ENCODE data around the gene UCK1.
"Not testable (repeated sequence)": the region's sequence is repeated elsewhere in the genome, so short reads cannot be mapped to it uniquely, and the experiment has no call there.

UCK1 gene

GRCh38 chr9:131554087-131554842 is 23.2 kb upstream of the UCK1 start:
- DNase-seq (ENCODE audit: extremely low read depth in 1 of 2, low read depth in 1 of 2), result no peak

DNA sequence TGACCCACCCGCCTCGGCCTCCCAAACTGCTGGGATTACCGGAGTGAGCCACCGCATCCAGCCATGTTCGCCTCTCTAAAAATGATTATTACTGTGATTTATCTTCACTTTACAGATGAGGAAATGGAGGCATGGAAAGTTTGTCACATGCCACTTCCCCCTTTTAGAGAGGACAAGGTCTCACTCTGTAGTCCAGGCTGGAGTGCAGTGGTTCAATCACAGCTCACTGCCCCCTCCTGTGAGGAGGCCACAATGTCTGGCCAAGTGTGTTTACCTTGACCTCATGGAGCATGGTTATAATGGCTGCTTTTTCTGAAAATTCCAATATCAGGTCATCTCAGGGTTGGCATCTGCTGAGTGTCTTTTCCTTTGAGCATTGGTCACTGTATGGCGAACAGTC is 21.0 kb upstream of the UCK1 start:
- no peak for DNase-seq (ENCODE audit: extremely low read depth in 1 of 2, low read depth in 1 of 2)

GRCh38 chr9:131550465-131550864 is 19.4 kb upstream of the UCK1 start:
- not testable (repeated sequence) for DNase-seq (ENCODE audit: extremely low read depth in 1 of 2, low read depth in 1 of 2)

GRCh38 chr9:131549186-131549585 is 18.1 kb upstream of the UCK1 start:
- DNase-seq (ENCODE audit: extremely low read depth in 1 of 2, low read depth in 1 of 2), result not testable (repeated sequence)

DNA sequence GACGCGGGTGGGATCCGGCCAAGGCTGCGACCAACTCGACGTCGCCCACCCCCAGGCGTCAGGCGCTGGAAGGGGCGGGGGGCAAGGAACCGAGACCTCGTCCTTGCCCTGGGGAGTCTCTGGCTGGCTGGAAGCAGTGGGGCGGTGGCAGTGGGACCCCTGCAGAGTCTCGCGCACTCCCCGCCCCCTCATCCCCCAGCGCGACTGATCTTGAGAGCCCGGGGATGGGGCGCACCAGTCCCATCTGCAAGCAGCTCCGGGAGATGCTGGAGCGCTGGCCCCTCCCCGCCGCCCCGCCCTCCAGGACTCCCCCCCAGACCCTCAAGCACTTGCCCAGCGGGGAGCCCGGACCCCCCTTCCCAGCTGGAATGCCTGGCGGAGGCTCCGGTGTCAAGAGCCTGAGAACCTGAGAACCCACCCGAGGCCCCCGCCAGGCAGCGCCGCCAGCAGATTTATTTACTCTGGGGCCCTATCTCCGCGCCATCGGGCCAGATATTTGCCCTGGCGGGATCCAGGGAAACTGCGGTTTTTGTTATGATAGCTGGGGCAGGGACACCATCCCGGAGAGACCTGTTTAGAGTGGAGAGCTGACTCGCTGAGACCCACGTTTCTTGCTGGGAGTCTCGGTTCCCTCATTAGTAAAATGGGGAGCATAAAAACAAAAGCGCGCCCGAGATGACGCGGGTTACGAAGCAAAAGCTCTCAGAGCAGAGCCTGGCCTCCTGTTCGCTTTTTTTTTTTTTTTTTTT is 15.4 kb upstream of the UCK1 start:
- no peak for DNase-seq (ENCODE audit: extremely low read depth in 1 of 2, low read depth in 1 of 2)

GRCh38 chr9:131545786-131546335 is 14.8 kb upstream of the UCK1 start:
- DNase-seq (ENCODE audit: extremely low read depth in 1 of 2, low read depth in 1 of 2), result no peak

DNA sequence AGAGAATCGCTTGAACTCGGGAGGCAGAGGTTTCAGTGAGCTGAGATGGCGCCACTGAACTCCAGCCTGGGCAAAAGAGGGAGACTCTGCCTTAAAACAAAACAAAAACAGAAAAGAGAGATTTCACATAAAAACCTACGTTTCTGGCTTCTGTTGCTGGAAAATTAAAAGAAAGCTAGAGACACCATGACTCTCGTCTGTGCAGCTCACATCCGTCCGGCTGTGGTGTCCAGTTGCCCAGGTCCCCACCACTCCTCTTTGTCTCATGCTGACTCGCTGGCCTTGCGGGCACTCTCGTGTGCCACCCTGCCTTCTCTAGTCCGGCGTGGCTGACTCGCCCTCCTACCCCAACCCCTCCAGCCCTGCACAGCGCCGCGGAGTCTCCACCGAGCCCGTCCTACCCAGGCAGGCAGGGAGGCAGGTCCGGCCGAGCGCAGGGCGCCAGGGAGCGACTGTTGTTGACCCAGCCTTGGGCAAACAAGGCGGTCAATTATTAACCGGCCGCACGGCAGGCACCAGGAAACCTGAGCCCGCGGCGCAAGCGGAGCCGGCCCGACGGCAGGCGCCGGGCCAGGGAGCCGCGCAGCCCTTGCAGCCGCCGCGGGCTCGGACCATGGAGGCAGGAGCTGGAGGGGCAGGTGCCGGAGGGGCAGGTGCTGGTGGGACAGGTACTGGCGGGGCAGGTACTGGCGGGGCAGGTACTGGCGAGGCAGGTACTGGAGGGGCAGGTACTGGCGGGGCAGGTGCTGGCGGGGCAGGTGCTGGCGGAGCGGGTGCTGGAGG is 14.1 kb upstream of the UCK1 start, which contains the start of gene PRRT1B:
TSS of gene PRRT1B (plus strand) at position 521 of the 783 bp plus-strand sequence. CDS start at position 614, 93 bp downstream.
- no peak for DNase-seq (ENCODE audit: extremely low read depth in 1 of 2, low read depth in 1 of 2)

DNA sequence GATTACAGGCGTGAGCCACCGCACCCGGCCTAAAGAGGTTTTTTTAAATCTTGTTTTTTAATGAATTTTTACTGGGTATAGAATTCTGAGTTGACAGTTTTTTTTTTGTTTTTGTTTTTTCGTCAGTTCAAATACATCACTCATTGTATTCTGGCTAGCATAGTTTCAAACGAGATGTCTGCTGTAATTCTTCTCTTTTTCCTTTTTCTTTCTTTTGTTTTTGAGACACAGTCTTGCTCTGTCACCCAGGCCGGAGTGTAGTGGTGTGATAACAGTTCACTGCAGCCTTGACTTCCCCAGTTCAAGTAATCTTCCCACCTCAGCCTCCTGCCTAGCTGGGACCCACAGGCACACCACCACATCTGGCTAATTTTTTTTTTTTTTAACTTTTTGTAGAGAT is 12.1 kb upstream of the UCK1 start:
- no peak for DNase-seq (ENCODE audit: extremely low read depth in 1 of 2, low read depth in 1 of 2)

- DNase-seq (ENCODE audit: extremely low read depth in 1 of 2, low read depth in 1 of 2), result no peak
Observed at GRCh38 chr9:131539223-131539923, 8.3 kb upstream of the UCK1 start.

DNA sequence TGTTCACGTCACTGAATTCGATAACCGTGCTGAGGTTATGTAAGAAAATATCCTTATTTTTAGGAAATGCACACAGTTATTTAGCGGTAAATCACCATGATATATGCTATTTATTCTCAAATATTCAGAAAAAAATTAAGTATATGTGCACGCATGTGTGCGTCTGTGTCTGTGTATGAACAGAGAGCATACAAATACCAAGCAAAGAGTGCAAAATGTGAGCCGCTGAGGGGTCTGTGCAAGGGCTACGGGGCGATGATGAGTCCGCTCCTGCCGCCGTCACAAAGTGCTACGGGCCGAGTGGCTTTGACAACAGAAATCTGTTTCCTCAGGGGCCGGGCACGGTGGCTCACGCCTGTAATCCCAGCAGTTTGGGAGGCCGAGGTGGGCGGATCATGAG is 6.9 kb upstream of the UCK1 start:
- no peak for DNase-seq (ENCODE audit: extremely low read depth in 1 of 2, low read depth in 1 of 2)

DNA sequence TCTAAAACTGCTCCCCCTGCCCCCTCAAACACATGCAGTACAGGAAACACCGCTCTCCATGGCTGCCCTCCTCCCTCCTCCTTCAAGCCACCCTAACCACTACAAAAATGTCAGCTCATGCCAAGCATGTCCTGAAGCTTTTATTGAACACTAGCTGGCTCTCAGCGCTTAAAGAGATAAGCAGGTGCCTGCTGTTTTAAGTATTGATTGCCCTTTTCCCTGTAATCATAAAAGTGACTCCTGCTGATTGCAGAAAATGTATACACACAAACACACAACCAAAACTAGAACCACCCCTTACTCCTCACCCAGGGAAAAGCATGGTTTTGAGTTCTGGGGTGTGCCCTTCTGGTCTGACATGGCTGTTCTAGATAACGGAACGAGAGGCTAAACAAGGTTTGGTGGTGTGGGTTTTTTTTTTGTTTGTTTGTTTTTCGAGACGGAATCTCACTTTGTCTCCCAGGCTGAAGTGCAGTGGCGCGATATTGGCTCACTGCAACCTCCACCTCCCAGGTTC is 3.7 kb upstream of the UCK1 start:
- no peak for DNase-seq (ENCODE audit: extremely low read depth in 1 of 2, low read depth in 1 of 2)

DNA sequence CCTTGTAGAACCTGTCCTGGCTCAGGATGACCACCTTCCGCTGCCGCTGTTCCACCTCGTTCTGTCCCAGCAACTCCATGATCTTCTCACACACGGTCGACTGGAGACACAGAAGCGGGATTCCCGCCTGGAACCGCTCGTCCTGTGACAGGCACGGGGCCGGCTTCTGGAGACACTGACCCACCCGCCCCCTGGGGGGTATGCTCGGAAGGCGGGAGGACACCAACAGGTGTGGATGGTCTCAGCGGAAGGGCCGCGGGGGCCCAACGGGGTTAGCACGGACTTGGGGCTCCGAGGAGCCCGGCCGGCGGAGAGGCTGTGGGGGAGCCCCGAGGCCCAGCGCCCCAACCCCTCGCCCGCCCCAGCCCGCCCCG is 530 bp downstream of the UCK1 start:
- no peak for DNase-seq (ENCODE audit: extremely low read depth in 1 of 2, low read depth in 1 of 2)

DNA sequence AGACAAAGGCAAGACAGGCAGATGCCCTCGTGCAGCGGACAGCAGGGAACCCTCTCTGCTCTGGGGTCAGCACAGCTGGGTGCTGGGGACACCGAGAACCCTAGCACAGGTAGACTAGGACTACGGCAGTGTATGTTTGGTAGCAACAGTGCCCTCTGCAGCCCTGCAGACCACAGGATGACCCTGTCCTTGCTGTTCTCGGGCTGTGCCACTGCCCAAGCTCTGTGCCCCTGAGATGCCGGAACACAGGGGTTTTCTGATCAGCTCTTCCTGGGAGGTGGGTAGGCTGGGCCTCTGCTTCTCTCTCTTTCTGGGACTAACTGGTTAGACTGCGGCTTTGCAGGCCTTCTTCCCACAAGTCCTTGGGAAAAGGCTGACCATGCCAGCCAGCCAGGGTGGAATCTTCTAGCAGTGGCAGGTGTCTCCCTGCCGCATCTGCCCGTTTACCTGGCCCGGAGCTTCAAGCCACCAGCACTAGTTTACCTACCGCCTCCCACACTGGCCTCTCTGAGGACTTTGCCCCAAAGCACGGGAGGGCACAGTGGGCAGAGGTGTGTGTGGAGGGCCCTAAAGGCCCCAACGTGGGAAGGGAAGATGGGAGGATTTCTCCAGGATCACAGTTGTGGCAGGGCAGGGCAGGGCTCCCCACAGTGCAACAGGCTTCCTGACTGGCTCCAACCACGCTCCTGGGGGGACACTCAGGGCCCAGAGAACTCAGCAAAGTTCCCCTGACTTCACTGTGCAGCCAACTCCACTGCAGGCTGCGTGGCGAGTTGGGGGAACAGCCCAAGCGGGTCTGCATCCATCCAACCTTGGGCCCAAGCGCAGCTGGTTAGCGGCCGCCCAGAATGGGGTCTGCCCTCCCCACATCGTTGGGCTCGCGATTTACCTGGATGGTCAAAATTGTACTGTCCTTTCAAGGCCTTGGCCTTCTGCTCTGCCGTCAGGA is 1.2 kb downstream of the UCK1 start:
- no peak for DNase-seq (ENCODE audit: extremely low read depth in 1 of 2, low read depth in 1 of 2)

DNA sequence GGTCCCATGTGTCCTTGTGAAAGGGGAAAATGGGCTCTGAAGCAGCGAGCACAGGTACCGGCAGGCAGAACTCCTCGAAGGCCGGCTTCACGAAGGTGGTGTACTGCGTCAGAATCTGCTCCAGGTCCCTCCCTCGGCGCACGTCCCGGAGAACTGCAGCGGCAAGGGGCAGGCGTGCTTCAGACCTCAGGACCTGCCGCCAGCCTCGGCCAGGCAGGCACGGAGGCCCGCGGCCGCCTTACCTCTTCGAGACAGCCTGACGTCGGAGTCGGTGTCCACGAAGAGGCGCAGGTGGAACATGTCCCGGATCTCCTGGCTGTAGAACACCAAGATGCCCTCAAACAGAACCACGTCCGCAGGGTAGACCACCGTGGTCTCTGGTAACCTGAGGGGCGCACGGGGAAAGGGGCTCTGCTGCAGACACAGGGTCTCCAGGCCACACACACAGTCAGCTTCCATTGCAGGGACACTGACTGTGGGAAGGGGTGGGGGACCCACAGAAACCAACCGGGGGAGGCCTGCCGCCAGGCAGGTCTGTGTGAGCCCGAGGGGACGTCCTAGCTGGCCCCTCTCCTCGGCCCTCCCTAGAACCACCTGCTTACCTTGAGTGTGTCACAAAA is 2.1 kb downstream of the UCK1 start:
- no peak for DNase-seq (ENCODE audit: extremely low read depth in 1 of 2, low read depth in 1 of 2)

DNA sequence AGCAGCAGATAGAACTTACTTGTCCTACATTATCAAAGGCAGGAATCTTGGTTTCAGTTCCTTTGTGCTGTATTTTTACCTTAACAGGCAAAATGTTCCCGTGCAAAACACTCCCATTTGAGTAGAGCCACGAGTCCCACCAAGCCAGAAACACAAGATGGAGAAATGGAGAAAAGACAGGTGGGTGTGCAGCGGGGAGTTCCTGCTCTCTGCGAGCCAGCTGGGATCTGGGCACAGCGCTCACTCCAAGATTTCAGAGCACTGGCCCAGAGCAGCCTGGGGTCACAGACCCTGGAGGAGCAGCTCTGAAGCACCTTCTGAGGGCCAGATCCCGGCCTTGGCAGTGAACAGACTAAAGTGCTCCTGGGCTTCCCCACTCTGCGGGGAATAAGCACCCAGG is 2.9 kb downstream of the UCK1 start:
- DNase-seq (ENCODE audit: extremely low read depth in 1 of 2, low read depth in 1 of 2), result no peak

GRCh38 chr9:131525643-131526565 is 5.2 kb downstream of the UCK1 start:
- DNase-seq (ENCODE audit: extremely low read depth in 1 of 2, low read depth in 1 of 2), result no peak

- DNase-seq (ENCODE audit: extremely low read depth in 1 of 2, low read depth in 1 of 2), result no peak
Observed at GRCh38 chr9:131524665-131525315, 6.3 kb downstream of the UCK1 start.
